Measurements from ENCODE around the gene TPH2. TPM values are rescaled to one million over a fixed set of nuclear protein-coding genes. Genes with fewer than 3 reads are reported as not detected.

The TPH2 gene
- total and polyA plus RNA-seq, 3 donors from 2014 or later, result 0.47 to 2.2 (median 1.8) TPM

DNA sequence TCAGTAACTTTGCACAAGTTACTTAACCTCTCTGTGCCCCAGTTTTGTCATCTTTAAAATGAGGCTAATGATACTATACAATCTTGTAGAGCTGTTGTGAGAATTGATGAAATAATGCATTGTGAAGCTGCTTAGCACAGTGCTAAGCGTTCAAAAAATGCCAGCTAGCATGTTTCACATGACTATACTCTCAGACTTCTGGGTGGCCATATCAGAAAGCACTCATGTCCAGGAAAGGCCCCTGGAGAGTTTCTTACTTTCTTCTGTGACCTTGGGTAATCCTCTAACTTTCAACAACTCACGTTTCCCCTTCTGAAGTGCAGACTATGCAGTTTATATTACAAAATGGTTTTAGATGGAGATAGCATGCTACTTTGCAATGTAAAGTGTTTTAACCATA is 68.1 kb downstream of the TPH2 start:
- TF ChIP-seq, protein P1, sequence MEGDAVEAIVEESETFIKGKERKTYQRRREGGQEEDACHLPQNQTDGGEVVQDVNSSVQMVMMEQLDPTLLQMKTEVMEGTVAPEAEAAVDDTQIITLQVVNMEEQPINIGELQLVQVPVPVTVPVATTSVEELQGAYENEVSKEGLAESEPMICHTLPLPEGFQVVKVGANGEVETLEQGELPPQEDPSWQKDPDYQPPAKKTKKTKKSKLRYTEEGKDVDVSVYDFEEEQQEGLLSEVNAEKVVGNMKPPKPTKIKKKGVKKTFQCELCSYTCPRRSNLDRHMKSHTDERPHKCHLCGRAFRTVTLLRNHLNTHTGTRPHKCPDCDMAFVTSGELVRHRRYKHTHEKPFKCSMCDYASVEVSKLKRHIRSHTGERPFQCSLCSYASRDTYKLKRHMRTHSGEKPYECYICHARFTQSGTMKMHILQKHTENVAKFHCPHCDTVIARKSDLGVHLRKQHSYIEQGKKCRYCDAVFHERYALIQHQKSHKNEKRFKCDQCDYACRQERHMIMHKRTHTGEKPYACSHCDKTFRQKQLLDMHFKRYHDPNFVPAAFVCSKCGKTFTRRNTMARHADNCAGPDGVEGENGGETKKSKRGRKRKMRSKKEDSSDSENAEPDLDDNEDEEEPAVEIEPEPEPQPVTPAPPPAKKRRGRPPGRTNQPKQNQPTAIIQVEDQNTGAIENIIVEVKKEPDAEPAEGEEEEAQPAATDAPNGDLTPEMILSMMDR (IDR thresholded peaks at IDR 0.05), result no peak
- TF ChIP-seq POLR2A (IDR thresholded peaks at IDR 0.05), result no peak
- Histone ChIP-seq H3K4me3 (no peak overlapping the region), H3K27ac (no peak overlapping the region), H3K36me3 (ENCODE audit: low read depth, missing control alignments) (no peaks in the 10 kb centered on the region), H3K9me3 (no peaks in the 10 kb centered on the region), H3K4me1 (no peaks in the 10 kb centered on the region), H3K27me3 (no peaks in the 10 kb centered on the region)
- no peak for DNase-seq
- 44 to 50% methylated on average over 2 of the region's 2 CpGs for WGBS, 2 donors
- intact Hi-C loops (cut with DNase I; ENCODE audit: low total_unique reads), result no loop called here

DNA sequence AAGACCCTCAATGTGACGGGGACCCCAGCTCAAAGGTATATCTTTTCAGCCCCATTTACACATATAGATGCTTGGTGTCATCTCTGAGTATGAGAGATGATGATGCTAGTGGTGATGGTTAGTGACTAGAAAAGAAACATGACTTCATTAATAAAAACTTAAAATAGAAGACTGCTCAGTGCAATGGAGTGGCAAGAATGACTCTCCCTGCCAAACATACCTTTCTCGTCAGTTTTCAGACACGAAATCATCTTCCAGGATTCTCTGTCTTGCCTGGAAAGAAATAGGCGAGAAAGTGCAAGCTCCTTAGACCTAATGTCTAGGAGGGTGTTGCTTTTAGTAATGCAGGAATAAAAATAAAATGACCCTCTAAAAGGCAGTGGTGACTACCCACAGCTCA is 71.7 kb downstream of the TPH2 start:
- TF ChIP-seq, protein P1 (IDR thresholded peaks at IDR 0.05), result no peak
- no peak for TF ChIP-seq POLR2A (IDR thresholded peaks at IDR 0.05)
- Histone ChIP-seq H3K4me3 (no peak overlapping the region), H3K4me1 (no peaks in the 10 kb centered on the region), H3K36me3 (ENCODE audit: low read depth, missing control alignments) (no peaks in the 10 kb centered on the region), H3K27ac (no peak overlapping the region), H3K9me3 (no peaks in the 10 kb centered on the region), H3K27me3 (no peaks in the 10 kb centered on the region)
- intact Hi-C loops (cut with DNase I; ENCODE audit: low total_unique reads), result no loop called here
- DNase-seq, result no peak
- WGBS, 2 donors, result 60 to 64% methylated on average over 4 of the region's 4 CpGs

DNA sequence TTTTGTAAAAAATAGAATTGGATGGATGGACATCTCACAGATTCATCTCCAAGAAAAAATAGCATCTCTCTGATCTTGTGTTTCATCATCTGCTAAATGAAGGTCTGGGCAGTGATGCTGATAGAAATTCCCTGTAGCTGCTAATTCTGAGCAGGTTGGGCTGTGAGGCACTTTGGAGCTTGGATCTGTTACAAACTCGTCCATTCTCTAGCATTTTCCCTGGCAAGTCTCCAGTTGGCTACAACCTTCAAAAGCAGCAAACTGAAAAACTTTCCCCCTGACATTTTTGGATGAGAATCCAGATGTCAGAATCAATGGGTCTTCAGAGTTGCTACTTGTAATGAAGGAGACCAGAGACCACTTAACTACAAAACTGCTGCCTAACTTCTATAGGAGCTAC is 72.7 kb downstream of the TPH2 start:
- intact Hi-C loops (cut with DNase I; ENCODE audit: low total_unique reads), result no loop called here
- WGBS, 2 donors, result 11 to 43% methylated on average over 1 of the region's 1 CpG
- Histone ChIP-seq H3K4me3 (no peak overlapping the region), H3K27ac (no peak overlapping the region), H3K4me1 (no peaks in the 10 kb centered on the region), H3K36me3 (ENCODE audit: low read depth, missing control alignments) (no peaks in the 10 kb centered on the region), H3K9me3 (no peaks in the 10 kb centered on the region), H3K27me3 (no peaks in the 10 kb centered on the region)
- TF ChIP-seq POLR2A (IDR thresholded peaks at IDR 0.05), result no peak
- TF ChIP-seq, protein P1 (IDR thresholded peaks at IDR 0.05), result no peak
- DNase-seq, result no peak

DNA sequence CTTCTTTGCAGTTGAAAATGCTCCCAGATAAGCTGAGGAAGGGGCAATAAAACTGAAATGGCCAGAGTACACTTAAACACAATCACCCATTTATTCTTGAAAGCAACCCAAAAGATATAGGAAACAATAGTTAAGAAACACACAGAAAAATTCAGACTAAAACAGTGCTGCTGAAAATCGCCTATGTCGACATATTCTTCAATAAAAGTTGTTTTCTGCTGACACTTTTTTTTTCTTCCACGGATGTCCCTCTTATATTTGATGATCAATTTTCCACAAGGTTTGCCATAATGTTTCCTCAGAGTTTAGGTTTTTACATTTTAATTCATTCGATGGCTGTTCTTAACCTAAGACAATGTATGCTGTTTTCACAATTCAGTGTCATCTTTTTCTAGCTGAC is 74.2 kb downstream of the TPH2 start:
- WGBS, 2 donors, result 66% methylated on average over 4 of the region's 4 CpGs
- no peak for DNase-seq

DNA sequence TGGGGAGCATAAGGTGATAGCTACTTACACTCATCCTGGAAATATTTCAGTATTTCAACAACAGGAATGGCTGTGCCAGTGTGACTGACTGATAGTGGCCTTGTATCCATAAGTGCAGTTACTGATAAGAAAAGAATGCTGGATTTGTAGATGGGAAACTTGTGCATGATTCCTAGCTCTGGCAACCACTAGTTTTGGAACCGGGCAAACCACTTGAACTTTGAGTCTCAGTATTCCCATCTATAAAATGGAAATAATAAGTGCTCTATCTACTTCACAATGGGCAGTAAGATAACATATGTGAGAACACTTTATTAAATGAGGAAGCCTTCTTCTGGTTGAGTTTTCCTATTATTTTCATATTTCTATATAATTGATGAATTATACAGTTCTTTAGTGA is 77.2 kb downstream of the TPH2 start:
- no peaks in the 10 kb centered on the region for H3K9me3 ChIP-seq
- intact Hi-C loops (cut with DNase I; ENCODE audit: low total_unique reads), result no loop called here
- WGBS, 2 donors, result 70 to 96% methylated on average over 1 of the region's 1 CpG
- TF ChIP-seq, protein P1 (IDR thresholded peaks at IDR 0.05), result no peak
- no peak for TF ChIP-seq POLR2A (IDR thresholded peaks at IDR 0.05)
- no peaks in the 10 kb centered on the region for H3K4me1 ChIP-seq
- H3K36me3 ChIP-seq (ENCODE audit: low read depth, missing control alignments), result no peaks in the 10 kb centered on the region
- no peak for DNase-seq
- H3K27me3 ChIP-seq, result no peaks in the 10 kb centered on the region
- no peak overlapping the region for H3K4me3 ChIP-seq
- H3K27ac ChIP-seq, result no peak overlapping the region

More for the DNA sequence above, 74.2 kb downstream of the TPH2 start:
- Histone ChIP-seq H3K27me3 (no peaks in the 10 kb centered on the region), H3K9me3 (no peaks in the 10 kb centered on the region), H3K4me1 (no peaks in the 10 kb centered on the region), H3K4me3 (no peak overlapping the region), H3K27ac (no peak overlapping the region), H3K36me3 (ENCODE audit: low read depth, missing control alignments) (no peaks in the 10 kb centered on the region)
- intact Hi-C loops (cut with DNase I; ENCODE audit: low total_unique reads), result no loop called here
- TF ChIP-seq POLR2A (IDR thresholded peaks at IDR 0.05), result no peak
- TF ChIP-seq, protein P1 (IDR thresholded peaks at IDR 0.05), result no peak
